H9 (cell line): Measurements from ENCODE around the gene OR10V1. TPM values are rescaled to one million over a fixed set of nuclear protein-coding genes. Genes with fewer than 3 reads are reported as not detected.
A peak's percentile ranks its signal among the peaks of the same experiment; 100 is the strongest.

ENCODE experiments used
- DNase-seq: peaks from one replicate; pipeline ENCODE4 v3.0.0-alpha.2; 2017
- H2AFZ ChIP-seq: one replicate; pipeline ENCODE4 v1.6.1; 2013; ENCODE audit warnings: mild to moderate bottlenecking, low read length, control low read depth, moderate library complexity
- H2AK5ac ChIP-seq: 2 replicates; pipeline ENCODE4 v1.6.1; 2013; ENCODE audit warnings: low read length, control low read depth, mixed read lengths; ENCODE audit not compliant: insufficient read length
- H2BK120ac ChIP-seq: one replicate; pipeline ENCODE4 v1.6.1; 2013; ENCODE audit warnings: low read depth, mild to moderate bottlenecking, low read length, control low read depth, inconsistent platforms; ENCODE audit not compliant: poor library complexity, severe bottlenecking
- H2BK12ac ChIP-seq: 2 replicates; pipeline ENCODE4 v1.6.1; 2013; ENCODE audit warnings: low read length, control low read depth, mixed read lengths, low read depth; ENCODE audit not compliant: insufficient read length
- H2BK15ac ChIP-seq: 2 replicates; pipeline ENCODE4 v1.6.1; 2013; ENCODE audit warnings: low read depth, low read length, control low read depth
- H2BK20ac ChIP-seq: one replicate; pipeline ENCODE4 v1.6.1; 2013; ENCODE audit warnings: low read depth, mild to moderate bottlenecking, low read length, control low read depth, inconsistent platforms; ENCODE audit not compliant: poor library complexity, severe bottlenecking
- H2BK5ac ChIP-seq: 2 replicates; pipeline ENCODE4 v1.6.1; 2013; ENCODE audit warnings: low read length, control low read depth, mixed read lengths; ENCODE audit not compliant: insufficient read length
- H3K14ac ChIP-seq: 2 replicates; pipeline ENCODE4 v1.6.1; 2013; ENCODE audit warnings: low read length, control low read depth; ENCODE audit not compliant: insufficient read depth
- H3K18ac ChIP-seq: 2 replicates; pipeline ENCODE4 v1.6.1; 2013; ENCODE audit warnings: low read depth, mild to moderate bottlenecking, mixed read lengths, low read length, control low read depth; ENCODE audit not compliant: insufficient read length
- H3K23ac ChIP-seq: 2 replicates; pipeline ENCODE4 v1.6.1; 2013; ENCODE audit warnings: low read length, control low read depth, mixed read lengths, low read depth; ENCODE audit not compliant: insufficient read length
- H3K23me2 ChIP-seq: 2 replicates; pipeline ENCODE4 v1.6.1; 2013; ENCODE audit warnings: low read depth, mild to moderate bottlenecking, mixed read lengths, low read length, control low read depth; ENCODE audit not compliant: insufficient read length, poor library complexity, severe bottlenecking
- H3K27ac ChIP-seq: 2 replicates; pipeline ENCODE4 v1.5.1; 2013; ENCODE audit warnings: low read length, control low read depth, mixed read lengths, low read depth; ENCODE audit not compliant: insufficient read length
- H3K27me3 ChIP-seq: 2 replicates; pipeline ENCODE4 v1.6.1; 2013; ENCODE audit warnings: low read length, control low read depth, inconsistent platforms; ENCODE audit not compliant: insufficient read depth
- H3K4ac ChIP-seq: 2 replicates; pipeline ENCODE4 v1.6.1; 2013; ENCODE audit warnings: low read depth, mild to moderate bottlenecking, control low read depth, inconsistent platforms, low read length, moderate library complexity
- H3K4me1 ChIP-seq: 2 replicates; pipeline ENCODE4 v1.6.1; 2013; ENCODE audit warnings: low read length, control low read depth, inconsistent platforms; ENCODE audit not compliant: insufficient read depth
- H3K4me2 ChIP-seq: 2 replicates; pipeline ENCODE4 v1.6.1; 2013; ENCODE audit warnings: low read length, control low read depth, mixed read lengths; ENCODE audit not compliant: insufficient read length, insufficient read depth
- H3K56ac ChIP-seq: 2 replicates; pipeline ENCODE4 v1.6.1; 2013; ENCODE audit warnings: low read depth, mild to moderate bottlenecking, mixed read lengths, low read length, control low read depth; ENCODE audit not compliant: insufficient read length
- H3K79me1 ChIP-seq: 2 replicates; pipeline ENCODE4 v1.6.1; 2013; ENCODE audit warnings: low read depth, mild to moderate bottlenecking, moderate library complexity, low read length, control low read depth, inconsistent platforms; ENCODE audit not compliant: insufficient read depth, poor library complexity, severe bottlenecking
- H3K79me2 ChIP-seq: 2 replicates; pipeline ENCODE4 v1.6.1; 2013; ENCODE audit warnings: low read length, control low read depth, inconsistent platforms; ENCODE audit not compliant: insufficient read depth
- H3K9ac ChIP-seq: 2 replicates; pipeline ENCODE4 v1.6.1; 2013; ENCODE audit warnings: low read length, control low read depth, mixed read lengths; ENCODE audit not compliant: insufficient read length; ENCODE audit errors: extremely low read depth
- H3K9me3 ChIP-seq: one replicate; pipeline ENCODE4 v1.6.1; 2013; ENCODE audit warnings: low read depth, low read length, inconsistent platforms; ENCODE audit not compliant: control insufficient read depth
- H3T11ph ChIP-seq: one replicate; pipeline ENCODE4 v1.6.1; 2013; ENCODE audit warnings: mild to moderate bottlenecking, low read length, control low read depth, inconsistent platforms
- H4K20me1 ChIP-seq: one replicate; pipeline ENCODE4 v1.6.1; 2013; ENCODE audit not compliant: control insufficient read depth, insufficient read length, insufficient read depth
- H4K5ac ChIP-seq: 2 replicates; pipeline ENCODE4 v1.6.1; 2013; ENCODE audit warnings: low read depth, mild to moderate bottlenecking, mixed read lengths, low read length, control low read depth; ENCODE audit not compliant: insufficient read length
- H4K8ac ChIP-seq: replicated peaks from 2 replicates; pipeline ENCODE4 v1.6.1; 2013; ENCODE audit warnings: low read length, control low read depth, mixed read lengths, low read depth; ENCODE audit not compliant: insufficient read length
- H4K91ac ChIP-seq: 2 replicates; pipeline ENCODE4 v1.6.1; 2013; ENCODE audit warnings: low read depth, mild to moderate bottlenecking, moderate library complexity, mixed read lengths, low read length, control low read depth; ENCODE audit not compliant: insufficient read length
- H3K27ac Mint-ChIP-seq, 3 experiments: 2 replicates in 2 of 3; 3 replicates in 1 of 3; pipeline ENCODE4 v1.8.0; 2020 to 2021; ENCODE audit warnings: mixed read lengths in 3 of 3, mild to moderate bottlenecking in 1 of 3, moderate library complexity in 1 of 3
- H3K27me3 Mint-ChIP-seq: 2 replicates; pipeline ENCODE4 v1.8.0; 2021; ENCODE audit warnings: low read depth, mild to moderate bottlenecking, moderate library complexity, mixed read lengths
- H3K36me3 Mint-ChIP-seq, 3 experiments: 2 replicates in 2 of 3; 3 replicates in 1 of 3; pipeline ENCODE4 v1.8.0; 2020 to 2021; ENCODE audit warnings: low read depth in 3 of 3, mixed read lengths in 3 of 3; ENCODE audit not compliant: insufficient read depth in 1 of 3
- H3K4me1 Mint-ChIP-seq, 2 experiments: 2 replicates each; pipeline ENCODE4 v1.8.0; 2020; ENCODE audit warnings: mixed read lengths in 2 of 2
- H3K4me3 Mint-ChIP-seq, 2 experiments: 2 replicates in 1 of 2; 3 replicates in 1 of 2; pipeline ENCODE4 v1.8.0; 2020 to 2021; ENCODE audit warnings: mild to moderate bottlenecking in 2 of 2, mixed read lengths in 2 of 2, moderate library complexity in 1 of 2
- H3K9me3 Mint-ChIP-seq, 2 experiments: 2 replicates in 1 of 2; 3 replicates in 1 of 2; pipeline ENCODE4 v1.8.0; 2020; ENCODE audit warnings: mild to moderate bottlenecking in 2 of 2, mixed read lengths in 2 of 2, moderate library complexity in 1 of 2
- WGBS: extraction: QIAGEN DNeasy Blood & Tissue Kit; methylation state at CpG from one replicate; pipeline ENCODE4 v1.1.7; 2013; ENCODE audit warnings: missing lambda C conversion rate, low lambda C conversion rate, mixed read lengths; ENCODE audit not compliant: insufficient read length; ENCODE audit errors: extremely low coverage; 5-methylcytosine and 5-hydroxymethylcytosine counted together
- total RNA-seq: library from RNA; stranded (reverse); gene quantifications from 2 replicates; pipeline ENCODE4 v1.2.1, GENCODE V29; 2021
- TF ChIP-seq, protein P1 (sequence below): fragments of 200-600 bp; sonication (generic); conservative IDR thresholded peaks from 3 replicates; pipeline ENCODE4 v1.8.0; 2021; ENCODE audit warnings: antibody characterized with exemption, mild to moderate bottlenecking

Gene OR10V1
- total RNA-seq, 1 experiment from 2014 or later = not detected

DNA sequence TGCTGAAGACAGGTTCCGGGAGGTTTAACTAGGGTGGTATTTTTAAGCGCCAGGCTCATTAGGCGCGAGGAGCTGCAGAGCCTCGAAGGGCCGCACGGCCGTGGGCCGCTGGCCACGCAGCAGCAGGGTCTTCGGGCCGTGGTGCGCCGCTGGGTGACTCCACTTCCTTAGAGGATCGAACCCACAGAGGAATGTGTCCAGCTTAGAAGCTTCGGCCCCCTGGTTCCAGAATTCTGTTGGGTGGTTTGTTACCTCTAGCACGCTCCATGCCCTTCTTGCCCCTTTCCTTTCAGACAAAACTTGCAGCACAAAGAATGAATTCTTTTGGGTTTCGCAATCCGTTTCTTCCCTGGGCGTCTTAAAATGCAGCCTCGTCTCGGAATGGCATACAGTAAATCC lies 44.0 kb downstream of the OR10V1 start:
- Histone ChIP-seq H3K27ac (peak overlapping the region; percentile 58), H3K4me2 (peak overlapping the region; percentile 76), H3K27me3 (no peaks in the 10 kb centered on the region), H4K91ac (no peak overlapping the region), H3K23me2 (peaks cover 10% of the 10 kb centered on the region), H3K4ac (no peak overlapping the region), H3K9ac (peak overlapping the region; percentile 81), H3K4me1 (peaks cover 3% of the 10 kb centered on the region; the same call in 1 of the 2 replicates), H2AK5ac (no peak overlapping the region), H3K56ac (no peak overlapping the region), H4K20me1 (no peaks in the 10 kb centered on the region), H3K18ac (peak overlapping the region; percentile 88), H2BK12ac (no peak overlapping the region), H3K79me1 (no peaks in the 10 kb centered on the region), H3K23ac (no peak overlapping the region), H2BK120ac (no peak overlapping the region), H2BK5ac (no peak overlapping the region), H3T11ph (no peak overlapping the region), H4K8ac (no peak overlapping the region), H4K5ac (no peak overlapping the region), H2BK20ac (no peak overlapping the region), H2BK15ac (no peak overlapping the region), H3K9me3 (no peaks in the 10 kb centered on the region), H2AFZ (no peak overlapping the region), H3K79me2 (peaks cover 2% of the 10 kb centered on the region; the same call in 1 of the 2 replicates), H3K14ac (peak overlapping the region; percentile 85)
- Mint-ChIP-seq H3K27me3 (no peaks in the 10 kb centered on the region; the same call in 1 of the 2 replicates), H3K36me3 (peaks cover 9 to 27% (median 26%) of the 10 kb centered on the region in 3 experiments; a peak in 5 of 7 replicates), H3K27ac (peak overlapping the region; percentile 99), H3K9me3 (no peaks in the 10 kb centered on the region; a peak in 2 of 5 replicates), H3K4me3 (peak overlapping the region; percentile 89 to 94), H3K4me1 (peaks cover 16 to 18% of the 10 kb centered on the region in 2 experiments)
- DNase-seq = no peak
- WGBS = no CpG with 5 or more reads among the region's 22 CpGs
- TF ChIP-seq, protein P1, sequence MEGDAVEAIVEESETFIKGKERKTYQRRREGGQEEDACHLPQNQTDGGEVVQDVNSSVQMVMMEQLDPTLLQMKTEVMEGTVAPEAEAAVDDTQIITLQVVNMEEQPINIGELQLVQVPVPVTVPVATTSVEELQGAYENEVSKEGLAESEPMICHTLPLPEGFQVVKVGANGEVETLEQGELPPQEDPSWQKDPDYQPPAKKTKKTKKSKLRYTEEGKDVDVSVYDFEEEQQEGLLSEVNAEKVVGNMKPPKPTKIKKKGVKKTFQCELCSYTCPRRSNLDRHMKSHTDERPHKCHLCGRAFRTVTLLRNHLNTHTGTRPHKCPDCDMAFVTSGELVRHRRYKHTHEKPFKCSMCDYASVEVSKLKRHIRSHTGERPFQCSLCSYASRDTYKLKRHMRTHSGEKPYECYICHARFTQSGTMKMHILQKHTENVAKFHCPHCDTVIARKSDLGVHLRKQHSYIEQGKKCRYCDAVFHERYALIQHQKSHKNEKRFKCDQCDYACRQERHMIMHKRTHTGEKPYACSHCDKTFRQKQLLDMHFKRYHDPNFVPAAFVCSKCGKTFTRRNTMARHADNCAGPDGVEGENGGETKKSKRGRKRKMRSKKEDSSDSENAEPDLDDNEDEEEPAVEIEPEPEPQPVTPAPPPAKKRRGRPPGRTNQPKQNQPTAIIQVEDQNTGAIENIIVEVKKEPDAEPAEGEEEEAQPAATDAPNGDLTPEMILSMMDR = no peak
